Kidney (tissue), 14 donors: ENCODE measurements around the gene AK2. TPM values are rescaled to one million over a fixed set of nuclear protein-coding genes. Genes with fewer than 3 reads are reported as not detected.

Source experiments
- DNase-seq, 5 donors: peaks; one replicate each; pipeline ENCODE4 v3.0.0-alpha.2; 2013 to 2020
- FAIRE-seq: peaks from 2 replicates; lab custom pipeline; 2012; peaks lifted over from hg19 to GRCh38; lab: Jason Lieb, UNC
- H3K27ac ChIP-seq, 2 donors: one replicate each; pipeline ENCODE4 v1.7.0; 2013; ENCODE audit warnings: low read depth in 2 of 2, low read length in 2 of 2, inconsistent platforms in 1 of 2
- H3K27me3 ChIP-seq: one replicate; pipeline ENCODE4 v1.7.1; 2013; ENCODE audit warnings: low read length, inconsistent platforms; ENCODE audit not compliant: control insufficient read depth, insufficient read depth
- H3K36me3 ChIP-seq, 3 donors: one replicate each; pipeline versions ENCODE4 v1.7.0 to v1.7.1; 2013; ENCODE audit warnings: low read length in 3 of 3, control low read depth in 1 of 3, inconsistent platforms in 1 of 3; ENCODE audit not compliant: insufficient read depth in 3 of 3, control insufficient read depth in 2 of 3
- H3K4me1 ChIP-seq, 3 donors: one replicate each; pipeline versions ENCODE4 v1.7.0 to v1.7.1; 2013; ENCODE audit warnings: low read length in 3 of 3, inconsistent platforms in 1 of 3, low read depth in 1 of 3; ENCODE audit not compliant: control insufficient read depth in 2 of 3, insufficient read depth in 2 of 3
- H3K4me3 ChIP-seq, 3 donors: one replicate each; pipeline versions ENCODE4 v1.7.0 to v1.8.1; 2013; ENCODE audit warnings: low read length in 3 of 3, control low read depth in 1 of 3, inconsistent platforms in 1 of 3
- H3K9ac ChIP-seq, 3 donors: one replicate each; pipeline versions ENCODE4 v1.7.0 to v1.7.1; 2013; ENCODE audit warnings: low read length in 3 of 3, control low read depth in 1 of 3, inconsistent platforms in 1 of 3
- H3K9me3 ChIP-seq, 3 donors: one replicate each; pipeline versions ENCODE4 v1.7.0 to v1.7.1; 2013; ENCODE audit warnings: low read length in 3 of 3, control low read depth in 1 of 3, inconsistent platforms in 1 of 3; ENCODE audit not compliant: control insufficient read depth in 2 of 3, insufficient read depth in 1 of 3
- intact Hi-C: fragments of 100-400 bp; cut with DNase I; formaldehyde crosslinking; loops from one replicate; pipeline ENCODE4 v1.11.1; 2022
- polyA plus RNA-seq: library from polyadenylated mRNA; stranded (reverse); fragments of 350-450 nt; fragmentation: Illumina TruSeq; extraction: RNeasy Lipid Tissue Mini Kit (QIAGEN cat#74804); gene quantifications from one replicate; pipeline ENCODE4 v1.2.3, GENCODE V29; 2014; ENCODE audit warnings: low read depth, low replicate concordance; ENCODE audit not compliant: insufficient read depth
- total RNA-seq: library from RNA; stranded (reverse); fragmentation: NEBNext Ultra II Directional; extraction: Animal tissue kit (Norgen Biotek cat#: 25700); gene quantifications from one replicate; pipeline ENCODE4 v1.2.1, GENCODE V29; 2021
- TF ChIP-seq, protein P1 (sequence below): IDR thresholded peaks from 3 replicates; pipeline ENCODE4 v1.5.1; 2012; ENCODE audit warnings: mild to moderate bottlenecking, moderate library complexity, borderline replicate concordance; ENCODE audit not compliant: insufficient read depth; ENCODE audit errors: extremely low read depth
- donor health status: control.
- donor health status: control.
- donor health status: control.
- donor health status: control.
- donor health status: control.
- donor health status: DM: yes; HTN: yes; CAD: no.
- donor health status: Normal renal cell carcinoma (clear cell type).

The AK2 gene
- total and polyA plus RNA-seq, 2 donors from 2014 or later, result 172 to 334 TPM

DNA sequence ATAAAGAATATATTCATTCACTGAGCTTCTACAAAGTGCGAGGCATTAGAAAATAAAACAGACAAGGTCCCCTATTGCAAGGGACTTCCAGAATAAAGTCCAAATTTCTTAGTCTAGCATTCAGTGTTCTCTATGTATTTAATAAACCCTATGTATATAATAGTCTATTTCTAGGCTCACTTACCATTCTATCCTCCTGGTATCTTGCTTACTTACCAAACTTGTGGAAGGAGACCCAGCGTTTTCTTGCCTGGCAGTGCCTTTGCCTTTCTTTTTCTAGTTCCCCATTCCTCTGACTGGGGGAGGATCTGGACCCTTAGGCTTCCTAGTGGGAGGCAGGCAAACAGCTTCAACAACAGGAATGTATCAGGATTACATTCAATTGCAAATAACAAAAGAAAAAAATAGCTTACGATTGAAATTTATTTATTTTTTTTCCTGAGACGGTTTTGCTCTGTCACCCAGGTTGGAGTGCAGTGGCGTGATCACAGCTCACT is 71.4 kb downstream of the AK2 start:
- Histone ChIP-seq H3K27ac (peak overlapping the region in 1 of 2 donors; percentile 60), H3K9ac (peak overlapping the region in 2 of 3 donors; percentile 16 to 67)

DNA sequence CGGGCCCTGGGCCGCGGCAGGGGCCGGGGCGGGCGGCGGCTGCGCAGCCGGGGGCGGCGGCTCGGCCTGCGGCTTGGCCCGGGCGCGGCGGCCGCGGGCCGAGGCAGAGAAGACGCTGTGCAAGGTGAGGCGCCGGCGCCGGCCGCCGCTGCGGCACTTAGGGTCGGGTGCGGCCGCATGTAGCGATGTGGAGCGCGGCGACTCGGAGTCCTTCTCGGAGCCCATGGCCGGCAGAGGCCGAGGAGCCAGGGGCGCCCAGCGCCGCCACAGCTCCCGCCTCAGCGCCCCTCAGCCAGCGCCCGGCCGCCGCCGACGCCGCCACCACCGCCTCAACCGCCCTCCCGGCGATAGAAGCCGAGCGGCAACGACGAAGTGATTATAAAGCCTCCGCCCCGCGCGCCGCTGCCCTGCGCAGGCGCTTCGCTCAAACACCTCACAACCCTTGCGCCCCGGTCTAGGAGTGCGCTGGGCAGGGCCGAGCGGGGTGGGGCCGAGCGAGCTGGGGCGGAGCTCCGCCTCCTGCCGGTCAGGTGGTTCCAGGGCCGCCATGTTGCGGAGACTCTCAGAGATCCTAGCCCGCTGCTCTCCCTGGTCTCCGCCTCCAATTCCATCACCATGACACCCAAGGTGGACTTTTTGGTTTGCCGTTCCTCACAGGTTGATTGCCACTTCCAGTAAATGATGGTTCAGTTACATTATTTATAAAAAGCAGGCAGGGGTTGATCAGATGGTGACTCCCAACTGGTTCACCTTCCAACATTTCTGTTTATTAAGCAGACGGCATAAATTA is 72.0 kb downstream of the AK2 start, which contains the start of gene RNF19B:
RNF19B (minus strand) TSS at position 349 of the 790 bp plus-strand sequence; CDS start at position 225, 124 bp downstream.
- TF ChIP-seq, protein P1, sequence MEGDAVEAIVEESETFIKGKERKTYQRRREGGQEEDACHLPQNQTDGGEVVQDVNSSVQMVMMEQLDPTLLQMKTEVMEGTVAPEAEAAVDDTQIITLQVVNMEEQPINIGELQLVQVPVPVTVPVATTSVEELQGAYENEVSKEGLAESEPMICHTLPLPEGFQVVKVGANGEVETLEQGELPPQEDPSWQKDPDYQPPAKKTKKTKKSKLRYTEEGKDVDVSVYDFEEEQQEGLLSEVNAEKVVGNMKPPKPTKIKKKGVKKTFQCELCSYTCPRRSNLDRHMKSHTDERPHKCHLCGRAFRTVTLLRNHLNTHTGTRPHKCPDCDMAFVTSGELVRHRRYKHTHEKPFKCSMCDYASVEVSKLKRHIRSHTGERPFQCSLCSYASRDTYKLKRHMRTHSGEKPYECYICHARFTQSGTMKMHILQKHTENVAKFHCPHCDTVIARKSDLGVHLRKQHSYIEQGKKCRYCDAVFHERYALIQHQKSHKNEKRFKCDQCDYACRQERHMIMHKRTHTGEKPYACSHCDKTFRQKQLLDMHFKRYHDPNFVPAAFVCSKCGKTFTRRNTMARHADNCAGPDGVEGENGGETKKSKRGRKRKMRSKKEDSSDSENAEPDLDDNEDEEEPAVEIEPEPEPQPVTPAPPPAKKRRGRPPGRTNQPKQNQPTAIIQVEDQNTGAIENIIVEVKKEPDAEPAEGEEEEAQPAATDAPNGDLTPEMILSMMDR, result no peak
- no peaks in the 10 kb centered on the region for H3K27me3 ChIP-seq
- H3K9me3 ChIP-seq, result no peaks in the 10 kb centered on the region
- H3K27ac ChIP-seq, result peak within 1 kb of the TSS; percentile 76 to 89
- no peak for FAIRE-seq
- H3K4me1 ChIP-seq, result peaks cover 0 to 6% (median 4%) of the 10 kb centered on the region in 3 donors
- intact Hi-C loops, result no loop called here
- H3K9ac ChIP-seq, result peak within 1 kb of the TSS; percentile 67 to 78 (median 69)
- no peaks in the 10 kb centered on the region for H3K36me3 ChIP-seq
- H3K4me3 ChIP-seq, result peak within 1 kb of the TSS; percentile 72 to 86 (median 83)
- DNase-seq, result peak; percentile 96 to 98 (median 98)

More for the DNA sequence above, 71.4 kb downstream of the AK2 start:
- peak overlapping the region; percentile 59 to 83 (median 72) for H3K4me3 ChIP-seq
- intact Hi-C loops, result no loop called here
- no peaks in the 10 kb centered on the region for H3K9me3 ChIP-seq
- H3K27me3 ChIP-seq, result no peaks in the 10 kb centered on the region
- FAIRE-seq (no peak), DNase-seq (peak in 1 of 5 donors; percentile 54)
- H3K4me1 ChIP-seq, result peaks cover 0 to 4% (median 2%) of the 10 kb centered on the region in 3 donors
- H3K36me3 ChIP-seq, result no peaks in the 10 kb centered on the region
- TF ChIP-seq, protein P1, result no peak

DNA sequence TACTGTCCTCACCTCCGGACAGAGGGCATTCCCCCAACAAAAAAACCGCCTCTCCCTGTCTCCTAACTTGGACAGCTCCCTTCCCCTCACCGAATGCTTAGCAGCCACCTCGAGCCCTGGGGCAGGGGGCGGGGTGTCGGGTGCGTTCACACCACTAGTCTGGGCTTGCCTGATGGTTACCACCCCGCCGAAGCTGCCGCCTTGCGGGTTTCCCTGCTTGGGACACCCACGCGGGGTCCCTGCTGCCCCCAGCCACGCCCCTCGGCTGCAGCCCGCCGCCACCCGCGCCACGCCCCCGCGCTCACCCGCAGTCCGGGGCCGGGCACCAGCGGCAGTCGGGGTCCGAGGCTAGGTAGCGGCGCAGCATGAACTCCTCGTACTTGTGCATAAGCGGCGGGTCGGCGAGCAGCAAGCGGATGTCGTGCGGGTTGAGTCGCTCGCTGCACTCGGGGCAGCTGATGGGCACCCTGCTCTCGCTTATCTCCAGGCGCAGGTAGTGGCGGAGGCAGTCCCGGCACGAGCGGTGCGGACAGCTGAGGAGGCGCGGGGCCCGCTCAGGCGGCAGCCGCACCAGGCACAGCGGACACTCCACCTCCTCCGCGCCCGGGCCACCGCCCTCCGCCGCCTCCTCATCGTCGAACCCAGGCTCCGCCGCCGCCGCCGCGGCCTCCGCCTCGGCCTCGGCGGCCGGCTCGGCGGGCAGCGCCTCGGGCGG is 72.8 kb downstream of the AK2 start:
- Histone ChIP-seq H3K27me3 (no peaks in the 10 kb centered on the region), H3K4me1 (peaks cover 0 to 9% (median 4%) of the 10 kb centered on the region in 3 donors), H3K36me3 (no peaks in the 10 kb centered on the region), H3K9ac (peak overlapping the region; percentile 26 to 78 (median 69)), H3K4me3 (peak overlapping the region; percentile 63 to 86 (median 69)), H3K9me3 (no peaks in the 10 kb centered on the region), H3K27ac (peak overlapping the region; percentile 74 to 89)
- no peak for FAIRE-seq
- intact Hi-C loops, result no loop called here
- TF ChIP-seq, protein P1, result no peak
- DNase-seq, result peak; percentile 72 to 89 (median 81)
